Measurements from ENCODE around the gene HRH2.

GRCh38 chr5:175654807-175655206, 3.1 kb upstream of the HRH2 start:
- TF ChIP-seq TAF1 (IDR thresholded peaks at IDR 0.05; ENCODE audit: low read depth, low read length) (no peak), POLR2AphosphoS5 (IDR thresholded peaks at IDR 0.05; ENCODE audit: low read depth, low read length) (no peak), POLR2A (IDR thresholded peaks at IDR 0.05; ENCODE audit: low read depth, low read length) (no peak), PAX5 (IDR thresholded peaks at IDR 0.05; ENCODE audit: insufficient read depth, low read length, severe bottlenecking) (no peak)
